Esophagus (tissue), 2 donors: Measurements from ENCODE around the gene CTCF. TPM values are rescaled to one million over a fixed set of nuclear protein-coding genes. Genes with fewer than 3 reads are reported as not detected.

ENCODE experiments used
- H3K27ac ChIP-seq, 2 donors: one replicate each; pipeline ENCODE4 v1.5.1; 2013; ENCODE audit warnings: low read depth in 2 of 2, mild to moderate bottlenecking in 2 of 2, inconsistent platforms in 1 of 2, low read length in 1 of 2, moderate library complexity in 1 of 2
- H3K27me3 ChIP-seq, 2 donors: one replicate each; pipeline ENCODE4 v1.6.1; 2013; ENCODE audit warnings: low read length in 2 of 2, control low read depth in 1 of 2, mild to moderate bottlenecking in 1 of 2; ENCODE audit not compliant: insufficient read depth in 2 of 2, control insufficient read depth in 1 of 2
- H3K36me3 ChIP-seq, 2 donors: one replicate each; pipeline ENCODE4 v1.6.1; 2013; ENCODE audit warnings: low read length in 1 of 2; ENCODE audit not compliant: control insufficient read depth in 2 of 2, insufficient read depth in 2 of 2
- H3K4me1 ChIP-seq, 2 donors: one replicate each; pipeline ENCODE4 v1.6.1; 2013; ENCODE audit warnings: low read length in 1 of 2; ENCODE audit not compliant: control insufficient read depth in 2 of 2, insufficient read depth in 2 of 2
- H3K4me3 ChIP-seq, 2 donors: one replicate each; pipeline ENCODE4 v1.5.1; 2013; ENCODE audit warnings: low read length in 2 of 2, mild to moderate bottlenecking in 2 of 2, low read depth in 1 of 2, moderate library complexity in 1 of 2
- H3K9me3 ChIP-seq, 2 donors: one replicate each; pipeline ENCODE4 v1.6.1; 2013; ENCODE audit warnings: mild to moderate bottlenecking in 2 of 2, low read depth in 1 of 2, low read length in 1 of 2, moderate library complexity in 1 of 2; ENCODE audit not compliant: control insufficient read depth in 2 of 2, insufficient read depth in 1 of 2
- WGBS, 2 donors: extraction: QIAGEN DNeasy Blood & Tissue Kit; methylation state at CpG; one replicate each; pipeline ENCODE4 v1.1.7; 2013; 5-methylcytosine and 5-hydroxymethylcytosine counted together
- polyA plus RNA-seq, 2 donors: library from polyadenylated mRNA; stranded (reverse); fragments of 200-250 nt; gene quantifications; one replicate each; pipeline ENCODE4 v1.2.3, GENCODE V29; 2013
- donor health status: healthy with polysubstance abuse.
- donor health status: Bipolar disorder and iron deficiency.

The CTCF gene
- polyA plus RNA-seq, 2 donors: 16.9 to 21.3 TPM

DNA sequence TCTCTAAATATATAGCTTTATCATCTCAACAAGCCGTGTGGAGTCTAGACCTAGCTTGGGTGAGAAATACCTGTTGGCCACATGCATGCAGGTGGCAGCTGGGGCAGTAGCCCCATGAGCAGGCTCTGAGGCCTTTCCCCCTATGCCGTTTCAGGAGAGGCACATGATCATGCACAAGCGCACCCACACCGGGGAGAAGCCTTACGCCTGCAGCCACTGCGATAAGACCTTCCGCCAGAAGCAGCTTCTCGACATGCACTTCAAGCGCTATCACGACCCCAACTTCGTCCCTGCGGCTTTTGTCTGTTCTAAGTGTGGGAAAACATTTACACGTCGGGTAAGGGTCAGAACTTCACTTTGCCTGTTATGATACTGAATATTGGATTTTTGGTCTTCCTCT is 65.9 kb downstream of the CTCF start:
- WGBS, 2 donors: 95 to 96% methylated on average over 14 of the region's 14 CpGs
- Histone ChIP-seq H3K27ac (no peak overlapping the region), H3K4me3 (no peak overlapping the region), H3K36me3 (peaks cover 2 to 19% of the 10 kb centered on the region in 2 donors), H3K27me3 (no peaks in the 10 kb centered on the region), H3K4me1 (no peaks in the 10 kb centered on the region), H3K9me3 (no peaks in the 10 kb centered on the region)

DNA sequence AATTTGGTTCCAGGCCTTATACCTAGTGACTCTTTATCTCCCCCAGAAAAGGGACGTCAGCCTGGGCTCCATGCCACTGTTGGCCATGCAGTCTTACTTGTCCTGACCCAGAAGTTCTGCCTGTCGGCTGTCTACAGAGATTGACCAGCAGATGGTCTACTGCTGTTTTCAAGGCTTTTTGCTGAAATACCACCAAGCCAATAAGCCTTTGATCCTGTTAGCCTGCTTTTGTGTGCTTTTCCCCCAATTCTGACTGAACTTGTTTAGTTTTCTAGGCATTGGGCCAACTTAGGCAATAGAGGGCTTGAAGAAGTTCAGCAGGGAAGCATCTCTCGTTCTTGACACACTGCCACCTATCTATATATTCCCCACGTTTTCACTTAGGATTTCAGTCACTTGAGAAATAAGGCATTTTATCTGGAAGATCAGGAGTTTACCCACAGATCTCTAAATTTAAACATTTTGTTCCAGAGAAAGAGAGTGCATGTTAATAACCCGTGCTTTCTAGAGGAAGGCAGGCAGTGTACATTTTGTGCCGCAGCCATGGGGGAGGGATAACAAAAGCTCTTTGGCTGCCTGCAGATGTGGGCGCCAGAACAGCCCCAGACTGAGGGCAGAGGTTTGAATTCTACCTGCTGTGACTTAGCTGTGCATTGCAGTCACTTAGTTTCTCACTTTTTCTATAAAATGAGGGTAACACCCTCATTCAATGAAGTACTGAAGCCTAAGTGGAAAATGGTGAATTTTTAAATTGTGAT is 70.3 kb downstream of the CTCF start:
- Histone ChIP-seq H3K4me3 (no peak overlapping the region), H3K36me3 (peaks cover 7 to 21% of the 10 kb centered on the region in 2 donors), H3K9me3 (no peaks in the 10 kb centered on the region), H3K27ac (no peak overlapping the region), H3K4me1 (no peaks in the 10 kb centered on the region), H3K27me3 (no peaks in the 10 kb centered on the region)
- 45 to 51% methylated on average over 7 of the region's 7 CpGs for WGBS, 2 donors

DNA sequence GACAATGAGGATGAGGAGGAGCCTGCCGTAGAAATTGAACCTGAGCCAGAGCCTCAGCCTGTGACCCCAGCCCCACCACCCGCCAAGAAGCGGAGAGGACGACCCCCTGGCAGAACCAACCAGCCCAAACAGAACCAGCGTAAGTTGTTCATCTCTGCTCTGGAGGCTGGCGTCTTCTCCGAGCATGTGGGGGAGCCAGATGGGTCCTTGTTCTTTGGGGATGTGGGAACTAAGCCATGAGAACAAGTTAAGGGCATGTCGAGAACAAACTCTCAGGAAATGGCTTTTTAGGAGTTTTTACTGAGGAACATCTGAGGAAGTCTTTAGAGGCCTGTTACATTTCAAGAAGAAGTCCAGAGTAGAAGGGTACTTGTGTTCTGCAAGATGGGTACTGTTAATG is 74.4 kb downstream of the CTCF start:
- Histone ChIP-seq H3K4me1 (no peaks in the 10 kb centered on the region), H3K27ac (no peak overlapping the region), H3K27me3 (no peaks in the 10 kb centered on the region), H3K36me3 (peaks cover 10 to 16% of the 10 kb centered on the region in 2 donors), H3K4me3 (no peak overlapping the region), H3K9me3 (no peaks in the 10 kb centered on the region)
- 92 to 93% methylated on average over 8 of the region's 8 CpGs for WGBS, 2 donors

DNA sequence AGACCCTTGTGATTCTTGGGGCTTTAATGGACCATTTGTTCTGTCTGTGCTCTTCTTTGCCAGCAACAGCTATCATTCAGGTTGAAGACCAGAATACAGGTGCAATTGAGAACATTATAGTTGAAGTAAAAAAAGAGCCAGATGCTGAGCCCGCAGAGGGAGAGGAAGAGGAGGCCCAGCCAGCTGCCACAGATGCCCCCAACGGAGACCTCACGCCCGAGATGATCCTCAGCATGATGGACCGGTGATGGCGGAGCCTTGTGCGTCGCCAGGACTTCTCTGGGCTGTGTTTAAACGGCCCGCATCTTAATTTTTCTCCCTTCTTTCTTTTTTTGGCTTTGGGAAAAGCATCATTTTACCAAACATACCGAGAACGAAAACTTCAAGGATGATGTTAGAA is 75.3 kb downstream of the CTCF start:
- H3K4me1 ChIP-seq: peaks cover 0 to 3% of the 10 kb centered on the region in 2 donors
- H3K9me3 ChIP-seq: no peaks in the 10 kb centered on the region
- 89 to 90% methylated on average over 12 of the region's 12 CpGs for WGBS, 2 donors
- no peak overlapping the region for H3K27ac ChIP-seq
- no peak overlapping the region for H3K4me3 ChIP-seq
- no peaks in the 10 kb centered on the region for H3K27me3 ChIP-seq
- H3K36me3 ChIP-seq: peaks cover 10 to 16% of the 10 kb centered on the region in 2 donors

DNA sequence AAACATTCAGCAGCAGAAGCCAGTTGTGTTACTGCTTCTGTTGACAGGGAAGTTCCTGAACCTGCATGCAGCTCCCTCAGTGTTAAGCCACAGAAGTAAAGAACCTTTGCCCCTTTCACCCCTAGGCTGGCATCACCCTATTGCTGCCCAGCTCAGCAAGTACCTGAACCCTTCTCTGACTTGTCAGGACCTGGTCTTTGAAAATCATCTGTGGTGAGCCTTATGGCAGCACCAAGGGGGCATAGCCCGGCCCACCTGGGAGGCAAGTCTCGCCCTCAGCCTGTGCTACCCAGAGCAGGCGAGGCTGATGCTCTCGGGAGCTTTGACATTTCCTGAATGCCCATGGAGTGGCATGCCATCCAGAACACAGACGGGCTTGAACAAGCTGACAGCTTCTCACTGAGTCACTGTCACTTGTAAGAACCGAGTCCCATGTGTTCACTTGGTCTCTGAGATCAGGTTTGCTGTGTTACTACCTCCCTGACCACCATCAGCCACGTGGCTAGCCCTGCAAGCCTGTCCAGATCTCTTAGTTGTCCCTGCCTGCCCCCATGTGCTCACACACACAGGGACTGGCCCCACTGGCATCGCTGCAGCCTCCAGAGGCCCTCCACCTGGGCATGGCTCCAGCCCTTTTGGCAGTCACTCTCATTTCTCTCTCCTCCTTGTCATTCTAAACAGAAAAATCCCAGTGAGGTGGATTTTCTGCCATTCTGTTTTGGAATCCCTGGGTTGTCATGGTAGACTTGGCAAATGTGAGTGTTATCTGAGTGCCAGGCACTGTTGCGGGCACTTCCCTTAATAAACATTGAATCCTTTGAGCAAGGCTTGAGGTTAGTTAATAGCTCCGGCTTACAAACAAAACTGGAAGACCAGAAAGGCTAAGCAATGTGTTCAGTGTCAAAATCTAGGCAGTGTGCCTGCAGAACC is 79.7 kb downstream of the CTCF start:
- H3K27me3 ChIP-seq: no peaks in the 10 kb centered on the region
- H3K9me3 ChIP-seq: no peaks in the 10 kb centered on the region
- H3K36me3 ChIP-seq: peaks cover 7 to 11% of the 10 kb centered on the region in 2 donors
- 30 to 41% methylated on average over 10 of the region's 10 CpGs for WGBS, 2 donors
- no peak overlapping the region for H3K4me3 ChIP-seq
- H3K4me1 ChIP-seq: peaks cover 0 to 6% of the 10 kb centered on the region in 2 donors
- H3K27ac ChIP-seq: peak overlapping the region in 1 of 2 donors; percentile 75

DNA sequence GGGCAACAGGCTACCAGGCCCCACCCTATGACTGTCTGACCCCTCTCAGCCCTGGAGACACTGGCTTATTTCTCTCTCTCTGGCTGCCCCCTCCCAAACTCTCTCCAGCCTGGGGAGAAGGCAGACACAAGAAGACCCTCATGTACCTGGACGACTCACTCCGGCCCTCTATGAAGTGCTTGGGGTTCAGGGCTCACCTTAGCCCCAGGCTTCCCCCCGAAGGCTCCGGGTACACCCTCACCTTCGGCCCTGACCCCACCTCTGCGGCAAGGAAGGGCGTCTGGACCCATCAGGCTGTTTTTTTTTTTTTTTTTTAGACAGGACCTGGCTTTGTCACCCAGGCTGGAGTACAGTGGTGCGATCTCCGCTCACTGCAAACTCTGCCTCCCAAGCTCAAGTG is 81.7 kb downstream of the CTCF start:
- peaks cover 0 to 4% of the 10 kb centered on the region in 2 donors for H3K27me3 ChIP-seq
- no peak overlapping the region for H3K27ac ChIP-seq
- H3K4me3 ChIP-seq: no peak overlapping the region
- H3K9me3 ChIP-seq: no peaks in the 10 kb centered on the region
- WGBS, 2 donors: 91 to 92% methylated on average over 9 of the region's 9 CpGs
- peaks cover 0 to 14% of the 10 kb centered on the region in 2 donors for H3K4me1 ChIP-seq
- peaks cover 0 to 6% of the 10 kb centered on the region in 2 donors for H3K36me3 ChIP-seq

DNA sequence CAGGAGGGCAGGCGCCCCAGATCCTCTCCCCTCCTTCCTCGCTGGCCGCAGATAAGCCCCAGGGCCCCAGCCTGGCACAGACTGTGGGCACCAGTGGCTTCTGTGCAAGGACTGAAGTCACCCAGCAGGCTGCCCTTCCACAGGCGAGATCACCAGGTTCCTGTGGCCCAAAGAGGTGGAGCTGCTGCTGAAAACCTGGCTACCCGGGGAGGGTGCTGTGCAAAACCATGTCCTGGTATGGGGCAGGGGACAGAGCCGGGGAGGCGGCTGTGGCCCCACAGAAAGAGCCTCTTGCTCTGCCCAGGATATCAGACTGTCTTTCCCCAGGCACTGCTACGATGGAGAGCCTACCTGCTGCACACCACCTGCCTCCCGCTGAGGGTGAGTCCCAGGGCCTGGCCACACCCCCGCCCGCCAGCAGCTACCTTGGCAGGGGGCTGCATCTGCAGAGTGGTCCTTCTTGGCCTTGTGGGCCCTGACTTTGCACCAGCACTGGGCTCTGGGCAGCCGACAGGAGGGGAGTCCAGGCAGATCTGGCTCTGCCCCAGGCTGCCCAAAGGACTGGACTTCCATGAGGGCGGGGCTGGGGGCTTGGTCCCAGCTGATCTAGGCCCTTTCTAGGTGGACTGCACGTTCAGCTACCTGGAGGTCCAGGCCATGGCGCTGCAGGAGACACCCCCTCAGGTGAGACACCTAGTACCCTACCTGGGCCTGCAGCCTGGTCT is 83.2 kb downstream of the CTCF start:
- no peaks in the 10 kb centered on the region for H3K9me3 ChIP-seq
- peak overlapping the region in 1 of 2 donors; percentile 58 for H3K27ac ChIP-seq
- H3K27me3 ChIP-seq: peaks cover 0 to 6% of the 10 kb centered on the region in 2 donors
- H3K36me3 ChIP-seq: no peaks in the 10 kb centered on the region
- H3K4me1 ChIP-seq: peaks cover 0 to 20% of the 10 kb centered on the region in 2 donors
- 72 to 75% methylated on average over 15 of the region's 15 CpGs for WGBS, 2 donors
- H3K4me3 ChIP-seq: peak overlapping the region in 1 of 2 donors; percentile 40

DNA sequence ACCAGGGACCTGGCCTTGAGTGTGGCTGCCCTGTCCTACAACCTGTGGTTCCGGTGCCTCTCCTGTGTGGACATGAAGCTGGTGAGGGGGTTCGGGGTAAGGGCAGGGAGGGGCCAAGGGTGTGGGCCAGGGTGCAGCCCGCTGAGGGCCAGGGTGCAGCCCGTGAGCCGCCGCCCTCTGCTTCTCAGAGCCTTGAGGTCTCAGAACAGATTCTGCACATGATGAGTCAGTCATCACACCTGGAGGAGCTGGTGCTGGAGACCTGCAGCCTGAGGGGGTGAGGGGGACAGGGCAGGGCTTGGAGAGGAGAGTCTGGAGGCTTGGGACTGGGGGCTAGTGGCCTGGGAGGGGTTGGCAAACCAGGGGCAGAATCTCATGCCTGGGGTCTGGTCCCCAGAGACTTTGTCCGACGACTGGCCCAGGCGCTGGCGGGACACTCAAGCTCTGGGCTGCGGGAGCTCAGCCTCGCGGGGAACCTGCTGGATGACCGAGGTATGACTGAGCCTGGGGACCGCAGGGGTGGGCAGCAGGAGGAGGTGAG is 84.9 kb downstream of the CTCF start:
- WGBS, 2 donors: 62 to 75% methylated on average over 15 of the region's 15 CpGs
- Histone ChIP-seq H3K4me1 (peaks cover 0 to 17% of the 10 kb centered on the region in 2 donors), H3K36me3 (no peaks in the 10 kb centered on the region), H3K27me3 (peaks cover 0 to 9% of the 10 kb centered on the region in 2 donors), H3K4me3 (no peak overlapping the region), H3K9me3 (peaks cover 0 to 4% of the 10 kb centered on the region in 2 donors), H3K27ac (no peak overlapping the region)

DNA sequence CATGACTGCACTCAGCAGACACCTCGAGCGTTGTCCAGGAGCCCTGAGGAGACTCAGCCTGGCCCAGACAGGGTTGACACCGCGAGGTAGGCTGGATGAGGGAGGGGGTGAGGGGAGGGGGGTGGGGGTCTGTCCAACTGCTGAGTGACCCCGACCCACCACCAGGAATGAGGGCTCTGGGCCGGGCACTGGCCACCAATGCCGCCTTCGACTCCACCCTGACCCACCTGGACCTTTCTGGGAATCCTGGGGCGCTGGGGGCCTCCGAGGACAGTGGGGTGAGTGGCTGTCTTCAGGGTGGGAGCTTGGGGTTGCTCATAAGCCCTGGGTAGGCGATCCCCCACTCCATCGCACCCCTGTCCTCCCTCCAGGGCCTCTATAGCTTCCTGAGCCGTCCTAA is 85.4 kb downstream of the CTCF start:
- H3K27ac ChIP-seq: no peak overlapping the region
- 74 to 78% methylated on average over 13 of the region's 13 CpGs for WGBS, 2 donors
- no peak overlapping the region for H3K4me3 ChIP-seq
- H3K36me3 ChIP-seq: no peaks in the 10 kb centered on the region
- H3K4me1 ChIP-seq: peaks cover 2 to 17% of the 10 kb centered on the region in 2 donors
- H3K27me3 ChIP-seq: peaks cover 0 to 9% of the 10 kb centered on the region in 2 donors
- peaks cover 0 to 4% of the 10 kb centered on the region in 2 donors for H3K9me3 ChIP-seq
